MM.1S (cell line): ENCODE results near the gene HADH.

Experiments used
- DNase-seq: peaks from one replicate; pipeline ENCODE4 v3.0.0-alpha.2; 2015
- H2AFZ ChIP-seq: fragments of 300-600 bp; sonication (generic); 2 replicates; pipeline ENCODE4 v1.6.0; 2016; ENCODE audit warnings: antibody characterized with exemption, low read length
- H3F3A ChIP-seq: fragments of 300-600 bp; sonication (generic); 2 replicates; pipeline ENCODE4 v1.6.1; 2016; ENCODE audit warnings: mild to moderate bottlenecking, antibody characterized with exemption, low read length, moderate library complexity, mixed read lengths; ENCODE audit not compliant: insufficient read depth
- H3K27ac ChIP-seq: fragments of 300-600 bp; sonication (generic); 2 replicates; pipeline ENCODE4 v1.5.1; 2016; ENCODE audit warnings: mild to moderate bottlenecking, low read length
- H3K27me3 ChIP-seq: fragments of 300-600 bp; sonication (generic); replicated peaks from 2 replicates; pipeline ENCODE4 v1.6.0; 2016; ENCODE audit warnings: low read length; ENCODE audit not compliant: insufficient read depth
- H3K36me3 ChIP-seq: fragments of 300-600 bp; sonication (generic); replicated peaks from 2 replicates; pipeline ENCODE4 v1.6.1; 2016; ENCODE audit warnings: mild to moderate bottlenecking, low read length, mixed read lengths; ENCODE audit not compliant: insufficient read depth
- H3K4me1 ChIP-seq: fragments of 300-600 bp; sonication (generic); 2 replicates; pipeline ENCODE4 v1.6.1; 2016; ENCODE audit warnings: low read length, mixed read lengths
- H3K4me2 ChIP-seq: fragments of 300-600 bp; sonication (generic); 2 replicates; pipeline ENCODE4 v1.6.0; 2016; ENCODE audit warnings: low read depth, low read length
- H3K4me3 ChIP-seq: fragments of 300-600 bp; sonication (generic); 2 replicates; pipeline ENCODE4 v1.5.1; 2016; ENCODE audit warnings: low read length, mixed read lengths
- H3K79me2 ChIP-seq: fragments of 300-600 bp; sonication (generic); 2 replicates; pipeline ENCODE4 v1.6.1; 2016; ENCODE audit warnings: mixed run types, low read length, mixed read lengths
- H3K9ac ChIP-seq: fragments of 300-600 bp; sonication (generic); 2 replicates; pipeline ENCODE4 v1.6.1; 2016; ENCODE audit warnings: low read length, mixed read lengths
- H3K9me2 ChIP-seq: fragments of 300-600 bp; sonication (generic); replicated peaks from 2 replicates; pipeline ENCODE4 v1.6.1; 2016; ENCODE audit warnings: mild to moderate bottlenecking, low read length, mixed read lengths; ENCODE audit not compliant: insufficient read depth
- H3K9me3 ChIP-seq: fragments of 300-600 bp; sonication (generic); replicated peaks from 2 replicates; pipeline ENCODE4 v1.6.1; 2016; ENCODE audit warnings: mild to moderate bottlenecking, low read length, mixed read lengths; ENCODE audit not compliant: insufficient read depth
- H4K20me1 ChIP-seq: fragments of 300-600 bp; sonication (generic); 2 replicates; pipeline ENCODE4 v1.6.1; 2016; ENCODE audit warnings: mild to moderate bottlenecking, low read length, moderate library complexity, mixed read lengths; ENCODE audit not compliant: insufficient read depth
- CTCF ChIP-seq: fragments of 300-600 bp; sonication (generic); IDR thresholded peaks from 2 replicates; pipeline ENCODE4 v1.5.1; 2016; ENCODE audit warnings: antibody characterized with exemption, low read length, mixed read lengths
- EZH2 ChIP-seq: fragments of 300-600 bp; sonication (generic); optimal IDR thresholded peaks from 2 replicates; pipeline ENCODE3; 2017; ENCODE audit warnings: low read depth, mild to moderate bottlenecking, antibody characterized with exemption, low read length, mixed read lengths
- EZH2phosphoT487 ChIP-seq: fragments of 300-600 bp; sonication (generic); IDR thresholded peaks from 2 replicates; pipeline ENCODE4 v1.6.1; 2018; ENCODE audit warnings: antibody characterized with exemption, low read length

The HADH gene

GRCh38 chr4:108058685-108059440 lies 69.2 kb downstream of the HADH start:
- no peaks in the 10 kb centered on the region for H3K9me3 ChIP-seq
- no peaks in the 10 kb centered on the region for H3K9me2 ChIP-seq
- H3F3A ChIP-seq, result no peaks in the 10 kb centered on the region
- H3K36me3 ChIP-seq, result peaks cover 6% of the 10 kb centered on the region; the same call in 1 of the 2 replicates
- H4K20me1 ChIP-seq, result no peaks in the 10 kb centered on the region
- H3K27me3 ChIP-seq, result no peaks in the 10 kb centered on the region
- H3K27ac ChIP-seq, result no peak overlapping the region
- H3K4me1 ChIP-seq, result peaks cover 26% of the 10 kb centered on the region
- no peak overlapping the region for H3K9ac ChIP-seq
- TF ChIP-seq EZH2phosphoT487, result no peak
- no peak overlapping the region for H3K4me3 ChIP-seq
- H3K79me2 ChIP-seq, result no peaks in the 10 kb centered on the region
- no peak overlapping the region for H2AFZ ChIP-seq
- no peak overlapping the region for H3K4me2 ChIP-seq
- no peak for DNase-seq

GRCh38 chr4:108060164-108060563 lies 70.5 kb downstream of the HADH start:
- no peak overlapping the region for H3K27ac ChIP-seq
- no peak overlapping the region for H3K9ac ChIP-seq
- H3K4me3 ChIP-seq, result no peak overlapping the region
- no peaks in the 10 kb centered on the region for H3K9me3 ChIP-seq
- H3K4me2 ChIP-seq, result no peak overlapping the region
- no peaks in the 10 kb centered on the region for H3K27me3 ChIP-seq
- H4K20me1 ChIP-seq, result no peaks in the 10 kb centered on the region
- TF ChIP-seq EZH2phosphoT487 (no peak), EZH2 (no peak), CTCF (no peak)
- DNase-seq, result no peak
- H3K4me1 ChIP-seq, result peaks cover 22% of the 10 kb centered on the region
- peaks cover 3% of the 10 kb centered on the region; the same call in 1 of the 2 replicates for H3K36me3 ChIP-seq
- no peaks in the 10 kb centered on the region for H3F3A ChIP-seq
- H3K9me2 ChIP-seq, result no peaks in the 10 kb centered on the region
- no peaks in the 10 kb centered on the region for H3K79me2 ChIP-seq
- no peak overlapping the region for H2AFZ ChIP-seq

GRCh38 chr4:108060686-108061321 lies 71.1 kb downstream of the HADH start:
- Histone ChIP-seq H3K4me3 (no peak overlapping the region), H3K4me1 (peaks cover 19% of the 10 kb centered on the region), H2AFZ (no peak overlapping the region), H3K79me2 (no peaks in the 10 kb centered on the region), H3K9me3 (no peaks in the 10 kb centered on the region), H3F3A (no peaks in the 10 kb centered on the region), H4K20me1 (no peaks in the 10 kb centered on the region), H3K27me3 (no peaks in the 10 kb centered on the region), H3K4me2 (no peak overlapping the region), H3K27ac (no peak overlapping the region), H3K9me2 (no peaks in the 10 kb centered on the region), H3K36me3 (peaks cover 3% of the 10 kb centered on the region; the same call in 1 of the 2 replicates), H3K9ac (no peak overlapping the region)
- TF ChIP-seq CTCF (no peak), EZH2 (no peak), EZH2phosphoT487 (no peak)
- no peak for DNase-seq
